Measurements from ENCODE around the gene TM9SF4.
"Not testable (repeated sequence)": the region's sequence is repeated elsewhere in the genome, so short reads cannot be mapped to it uniquely, and the experiment has no call there.

Gene TM9SF4

GRCh38 chr20:32190616-32191415 lies 81.3 kb downstream of the TM9SF4 start:
- no peak for TF ChIP-seq CTCF (IDR thresholded peaks at IDR 0.05; ENCODE audit: low read depth, low read length)
- peak overlapping the region; percentile 60 for H3K4me3 ChIP-seq (ENCODE audit: low read depth, low read length)

- no peak for TF ChIP-seq CTCF (IDR thresholded peaks at IDR 0.05; ENCODE audit: low read depth, low read length)
- no peak overlapping the region for H3K4me3 ChIP-seq (ENCODE audit: low read depth, low read length)
These were observed 81.9 kb downstream of the TM9SF4 start for GRCh38 chr20:32191422-32191821.

- no peak for TF ChIP-seq CTCF (IDR thresholded peaks at IDR 0.05; ENCODE audit: low read depth, low read length)
These were observed 82.4 kb downstream of the TM9SF4 start for GRCh38 chr20:32191873-32192272.

GRCh38 chr20:32192698-32193097 lies 83.2 kb downstream of the TM9SF4 start:
- H3K4me3 ChIP-seq (ENCODE audit: low read depth, low read length) = no peak overlapping the region
- TF ChIP-seq CTCF (IDR thresholded peaks at IDR 0.05; ENCODE audit: low read depth, low read length) = no peak

More at GRCh38 chr20:32191873-32192272, 82.4 kb downstream of the TM9SF4 start:
- no peak overlapping the region for H3K4me3 ChIP-seq (ENCODE audit: low read depth, low read length)

GRCh38 chr20:32193336-32193735 lies 83.8 kb downstream of the TM9SF4 start:
- H3K4me3 ChIP-seq (ENCODE audit: low read depth, low read length) = not testable (repeated sequence)

- TF ChIP-seq CTCF (IDR thresholded peaks at IDR 0.05; ENCODE audit: low read depth, low read length) = no peak
- H3K4me3 ChIP-seq (ENCODE audit: low read depth, low read length) = no peak overlapping the region
These were observed 84.5 kb downstream of the TM9SF4 start for GRCh38 chr20:32193996-32194395.

GRCh38 chr20:32195581-32195980 lies 86.1 kb downstream of the TM9SF4 start:
- H3K4me3 ChIP-seq (ENCODE audit: low read depth, low read length) = no peak overlapping the region
- TF ChIP-seq CTCF (IDR thresholded peaks at IDR 0.05; ENCODE audit: low read depth, low read length) = no peak

- not testable (repeated sequence) for H3K4me3 ChIP-seq (ENCODE audit: low read depth, low read length)
These were observed 87.1 kb downstream of the TM9SF4 start for GRCh38 chr20:32196613-32197012.

GRCh38 chr20:32197136-32197535 lies 87.6 kb downstream of the TM9SF4 start:
- not testable (repeated sequence) for H3K4me3 ChIP-seq (ENCODE audit: low read depth, low read length)

All from WI38 (cell line).